Glomerular endothelial cell (primary cell): ENCODE results near the gene ALDH1B1. TPM values are rescaled to one million over a fixed set of nuclear protein-coding genes. Genes with fewer than 3 reads are reported as not detected.
"Not testable (repeated sequence)": the region's sequence is repeated elsewhere in the genome, so short reads cannot be mapped to it uniquely, and the experiment has no call there.

ENCODE experiments used
- DNase-seq: peaks from one replicate; pipeline ENCODE4 v3.0.0-alpha.2; 2011; ENCODE audit warnings: low read depth, low spot score; ENCODE audit errors: extremely low read depth
- total RNA-seq: library from RNA; depleted of rRNA; stranded (reverse); fragments of >200 nt; gene quantifications from 2 replicates; pipeline ENCODE4 v1.2.3, GENCODE V29; 2015

The ALDH1B1 gene
- total RNA-seq, 1 donor from 2014 or later = 28.9 TPM

DNA sequence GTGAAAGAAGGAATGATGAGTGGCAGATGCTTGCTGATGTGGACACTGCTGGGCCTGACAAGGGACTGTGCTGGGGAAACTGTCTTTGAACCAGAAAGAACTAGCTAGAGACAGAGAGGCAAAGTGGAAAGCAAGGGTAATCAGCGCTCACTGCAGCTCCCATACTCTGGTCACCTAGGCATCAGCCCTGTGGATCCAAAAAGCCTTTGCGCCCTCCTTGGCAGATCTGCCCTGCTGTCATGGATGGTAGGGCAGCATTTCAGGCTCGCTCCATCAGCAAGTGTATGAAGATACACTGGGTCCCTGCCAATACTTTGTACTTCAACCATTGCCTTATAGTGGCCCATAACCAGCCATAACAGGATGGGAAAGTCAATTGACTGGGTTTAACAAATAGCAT lies 6.6 kb upstream of the ALDH1B1 start:
- no peak for DNase-seq

- DNase-seq = no peak
These were observed 6.1 kb upstream of the ALDH1B1 start for GRCh38 chr9:38386319-38386895.

- no peak for DNase-seq
These were observed 5.4 kb upstream of the ALDH1B1 start for GRCh38 chr9:38387066-38387465.

DNA sequence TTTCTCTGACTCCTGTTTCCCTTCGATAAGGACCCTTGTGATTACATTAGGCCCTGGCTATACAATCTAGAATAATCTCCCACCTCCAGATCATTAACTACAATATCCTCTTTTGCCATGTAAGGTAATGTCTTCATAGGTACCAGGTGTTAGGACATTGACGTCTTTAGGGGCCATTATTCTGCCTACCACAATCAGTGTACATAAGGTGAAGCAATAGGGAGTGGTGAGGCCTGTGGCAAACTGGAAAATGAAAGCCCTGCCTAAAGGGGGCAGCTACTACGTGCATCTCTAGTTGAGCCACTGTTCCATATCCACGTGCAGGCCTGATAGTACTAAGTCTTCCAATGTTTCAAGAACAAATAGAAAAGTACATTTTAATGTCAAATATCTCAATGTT lies 4.8 kb upstream of the ALDH1B1 start:
- DNase-seq = no peak

DNA sequence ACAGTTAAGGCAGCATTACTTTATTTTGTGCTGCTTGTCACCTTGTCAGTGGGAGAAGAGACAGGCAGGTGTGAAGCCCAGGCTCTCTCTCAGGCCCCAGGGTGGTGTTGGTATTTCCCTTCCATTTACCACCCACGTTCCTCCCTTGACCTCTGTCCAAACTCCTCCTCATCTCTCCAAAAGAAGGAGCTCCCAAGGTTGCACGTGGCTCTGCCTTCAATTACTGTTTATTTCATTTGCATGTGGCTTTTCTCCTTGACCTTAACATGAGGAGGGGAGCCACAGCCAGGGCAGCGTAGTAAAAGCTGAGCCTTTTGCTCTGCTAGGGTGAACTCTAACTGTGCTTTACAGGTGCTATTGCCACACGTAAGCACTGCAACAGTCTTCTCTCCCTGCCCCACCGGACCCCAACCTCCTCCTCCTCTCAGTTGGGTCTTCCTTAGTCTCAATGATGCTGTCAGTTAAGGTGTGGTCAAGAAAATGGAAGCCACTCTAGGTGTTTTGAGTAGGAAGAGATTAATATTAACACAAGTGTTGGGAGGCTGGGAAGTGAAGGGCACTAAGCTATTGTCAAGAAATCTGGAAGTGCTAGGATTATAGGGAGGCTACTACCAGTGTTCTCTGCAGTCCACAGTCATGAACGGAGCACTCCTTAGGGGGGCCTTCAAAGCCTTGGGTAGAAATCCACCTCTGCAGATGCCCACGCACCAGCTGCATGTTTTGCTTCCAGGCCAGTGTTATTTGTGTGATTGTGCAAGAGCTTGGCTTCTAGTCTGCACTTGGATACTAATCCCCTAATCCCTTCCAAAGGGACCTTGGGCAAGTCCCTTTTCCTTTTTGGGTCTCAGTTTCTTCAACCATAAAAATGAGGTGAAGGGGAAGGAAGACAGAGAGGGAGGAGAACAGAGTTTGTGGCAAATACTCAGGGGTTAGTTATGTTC lies 3.9 kb upstream of the ALDH1B1 start:
- no peak for DNase-seq

GRCh38 chr9:38389313-38389712 lies 3.2 kb upstream of the ALDH1B1 start:
- no peak for DNase-seq

DNA sequence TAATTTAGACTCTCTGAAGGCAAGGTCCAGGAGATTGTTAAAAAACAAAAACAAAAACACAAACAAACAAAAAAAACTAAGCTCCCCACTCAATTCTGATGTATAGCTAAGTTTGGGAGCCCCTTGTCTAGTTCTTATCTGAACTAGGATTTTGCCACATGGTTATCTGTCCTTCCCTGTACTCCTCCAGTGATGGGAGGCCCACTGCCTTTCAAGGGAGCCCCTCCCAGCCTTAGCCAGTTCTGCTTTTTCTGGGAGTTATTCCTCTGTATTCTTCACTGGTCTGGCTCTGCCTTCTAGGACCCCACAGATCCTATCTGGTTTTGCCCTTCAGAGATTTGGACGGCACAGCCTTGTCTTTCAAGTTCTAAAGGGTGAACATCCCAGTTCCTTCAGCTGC lies 2.1 kb upstream of the ALDH1B1 start:
- no peak for DNase-seq

- no peak for DNase-seq
These were observed 1.7 kb upstream of the ALDH1B1 start for GRCh38 chr9:38390851-38391250.

DNA sequence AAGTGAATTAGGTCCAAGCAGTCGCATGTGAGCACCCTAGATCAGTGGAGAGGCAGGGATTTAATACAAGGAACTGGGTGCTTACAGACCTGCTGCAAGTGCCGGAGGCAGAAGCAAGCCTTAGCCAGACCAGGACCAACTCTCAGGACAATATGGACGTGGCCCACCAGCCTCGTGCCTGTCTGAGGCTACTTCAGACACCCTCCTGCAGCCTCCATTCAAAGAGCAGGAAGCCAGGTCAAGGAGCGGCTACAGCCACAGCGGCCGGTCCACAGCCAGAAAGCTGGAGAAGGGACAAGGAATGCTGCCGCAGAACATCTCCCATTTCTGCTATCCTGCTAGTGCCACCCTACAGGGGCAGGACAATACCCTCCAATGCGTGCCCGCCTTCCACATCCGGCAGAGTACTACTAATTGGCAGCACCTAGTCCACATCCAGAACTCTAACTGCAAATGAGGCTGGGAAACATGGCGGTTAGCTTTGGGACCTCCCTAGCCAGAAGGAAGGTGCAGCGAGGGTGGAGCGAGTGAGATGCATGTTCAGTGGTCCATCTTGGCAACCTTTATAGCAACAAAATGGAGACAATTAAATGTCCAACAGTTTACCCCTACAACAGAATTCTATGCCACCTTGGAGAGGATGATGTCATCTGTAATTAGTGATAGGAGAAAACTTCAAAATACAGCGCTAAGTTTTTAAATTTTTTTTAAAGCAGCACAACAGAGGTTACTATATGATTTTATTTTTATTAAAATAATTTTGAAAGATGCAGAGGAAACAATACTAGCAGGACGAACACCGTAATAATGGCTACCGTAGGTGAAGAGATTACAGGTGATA lies 1.0 kb upstream of the ALDH1B1 start:
- DNase-seq = no peak

GRCh38 chr9:38393128-38393796 lies 760 bp downstream of the ALDH1B1 start:
- no peak for DNase-seq

DNA sequence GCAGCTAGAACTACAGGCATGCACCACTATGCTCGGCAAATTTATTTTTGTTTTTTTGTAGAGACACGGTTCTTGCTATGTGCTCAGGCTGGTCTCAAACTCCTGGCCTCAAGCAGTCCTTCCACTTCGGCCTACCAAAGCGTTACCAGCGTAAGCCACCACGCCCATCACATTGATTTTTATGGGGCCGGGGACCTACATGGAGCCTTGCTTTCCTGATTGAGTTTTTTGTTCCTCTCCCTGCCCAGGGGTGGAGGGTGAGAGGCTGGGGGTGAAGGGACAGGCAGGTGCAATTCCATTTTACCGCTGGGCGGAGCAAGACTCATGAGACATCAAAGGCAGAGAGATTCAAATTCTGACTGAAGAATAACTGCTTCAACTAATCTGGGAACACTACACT lies 1.9 kb downstream of the ALDH1B1 start:
- DNase-seq = no peak

- no peak for DNase-seq
These were observed 3.3 kb downstream of the ALDH1B1 start for GRCh38 chr9:38395653-38396370.

DNA sequence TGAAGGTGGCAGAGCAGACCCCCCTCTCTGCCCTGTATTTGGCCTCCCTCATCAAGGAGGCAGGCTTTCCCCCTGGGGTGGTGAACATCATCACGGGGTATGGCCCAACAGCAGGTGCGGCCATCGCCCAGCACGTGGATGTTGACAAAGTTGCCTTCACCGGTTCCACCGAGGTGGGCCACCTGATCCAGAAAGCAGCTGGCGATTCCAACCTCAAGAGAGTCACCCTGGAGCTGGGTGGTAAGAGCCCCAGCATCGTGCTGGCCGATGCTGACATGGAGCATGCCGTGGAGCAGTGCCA lies 3.8 kb downstream of the ALDH1B1 start:
- no peak for DNase-seq

- DNase-seq = not testable (repeated sequence)
These were observed 6.7 kb downstream of the ALDH1B1 start for GRCh38 chr9:38399191-38399590.

- DNase-seq = no peak
These were observed 9.5 kb downstream of the ALDH1B1 start for GRCh38 chr9:38401994-38402393.

DNA sequence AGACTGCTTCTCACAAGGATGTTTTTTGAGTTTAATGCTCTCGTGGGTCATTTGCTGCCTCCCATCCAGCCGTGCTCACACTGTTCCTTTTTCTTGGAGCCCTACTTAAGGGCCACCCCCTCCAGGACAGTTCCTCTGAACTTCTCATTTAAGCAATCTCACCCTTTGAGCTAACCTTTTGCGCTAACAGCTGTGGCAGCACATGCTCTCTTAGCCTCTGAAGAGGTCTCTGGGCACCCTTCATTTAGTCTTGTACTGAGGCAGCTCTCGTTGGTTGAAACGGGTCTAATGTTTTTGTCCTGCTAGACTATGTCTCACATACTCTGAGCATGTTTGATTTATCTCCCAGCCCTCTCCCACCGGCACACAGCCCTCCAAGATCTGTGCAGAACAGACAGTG lies 11.8 kb downstream of the ALDH1B1 start:
- no peak for DNase-seq

DNA sequence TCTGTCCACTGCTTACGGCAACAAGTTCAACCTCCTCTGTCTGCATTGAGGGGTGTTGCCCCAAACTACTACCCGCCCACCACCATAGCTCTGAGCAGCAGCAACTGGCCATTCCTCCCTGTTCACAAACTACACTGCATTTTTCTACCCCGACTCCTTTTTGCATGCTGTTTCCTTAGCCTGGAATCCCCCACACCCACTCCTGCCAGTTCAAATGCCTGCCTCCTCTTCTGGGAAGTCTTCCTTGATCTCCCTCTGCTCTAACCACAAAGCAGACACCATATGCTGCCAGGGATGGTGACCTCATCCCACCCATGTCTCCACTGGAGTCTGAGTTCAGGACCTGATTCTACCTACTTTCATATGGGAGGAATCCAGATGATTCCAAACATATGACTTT lies 13.3 kb downstream of the ALDH1B1 start:
- no peak for DNase-seq

- no peak for DNase-seq
These were observed 14.1 kb downstream of the ALDH1B1 start for GRCh38 chr9:38406476-38407186.

GRCh38 chr9:38408719-38409118 lies 16.2 kb downstream of the ALDH1B1 start:
- no peak for DNase-seq

DNA sequence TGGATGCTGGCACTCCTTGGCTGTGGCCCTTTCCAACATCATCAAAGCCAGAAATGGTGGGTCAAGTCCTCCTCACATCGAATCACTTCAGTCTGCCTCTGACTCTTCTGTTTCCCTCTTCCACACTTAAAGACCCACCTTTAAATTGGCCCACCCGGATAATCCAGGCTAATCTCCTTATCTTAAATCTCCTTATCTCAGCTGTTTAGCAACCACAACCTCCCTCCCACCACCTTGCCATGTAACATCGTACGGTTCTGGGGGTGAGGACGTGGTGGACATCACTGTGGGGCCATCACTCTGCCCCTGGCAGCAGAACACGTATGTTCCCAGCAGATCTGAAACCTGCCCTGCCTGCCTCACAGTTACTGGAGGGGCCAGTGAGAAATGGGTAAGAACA lies 20.2 kb downstream of the ALDH1B1 start:
- DNase-seq = no peak
